Adrenal gland (tissue), 12 donors: ENCODE measurements around the gene CD79A. TPM values are rescaled to one million over a fixed set of nuclear protein-coding genes. Genes with fewer than 3 reads are reported as not detected.

ENCODE experiments used
- DNase-seq, 7 donors: peaks; one replicate each; pipeline ENCODE4 v3.0.0-alpha.2; 2019 to 2020
- H3K27ac ChIP-seq, 5 donors: fragments of 200-600 bp; sonication (generic) in 4 of 5; 1 replicate in 3 of 5; 2 replicates in 2 of 5; pipeline versions ENCODE4 v1.5.1 to v1.8.0; 2016 to 2020; ENCODE audit warnings: mild to moderate bottlenecking in 1 of 5
- H3K27me3 ChIP-seq: fragments of 200-600 bp; 2 replicates; pipeline ENCODE4 v1.8.0; 2021
- H3K36me3 ChIP-seq, 2 donors: fragments of 200-600 bp; replicated peaks in 1 of 2; 1 replicate in 1 of 2; 2 replicates in 1 of 2; pipeline versions ENCODE4 v1.5.1 to v1.8.0; 2018 to 2022
- H3K4me1 ChIP-seq, 2 donors: fragments of 200-600 bp; replicated peaks in 1 of 2; 1 replicate in 1 of 2; 2 replicates in 1 of 2; pipeline versions ENCODE4 v1.5.1 to v1.8.0; 2018 to 2021
- H3K4me3 ChIP-seq, 4 donors: fragments of 200-600 bp; sonication (generic) in 3 of 4; one replicate each; pipeline ENCODE4 v1.5.1; 2016 to 2018
- H3K9me3 ChIP-seq, 3 donors: fragments of 200-600 bp; sonication (generic) in 1 of 3; replicated peaks in 1 of 3; 1 replicate in 2 of 3; 2 replicates in 1 of 3; pipeline versions ENCODE4 v1.5.1 to v1.8.0; 2016 to 2021
- POLR2A ChIP-seq, 2 donors: fragments of 450-650 bp; IDR thresholded peaks; one replicate each; pipeline ENCODE4 v1.6.1; 2017; ENCODE audit warnings: antibody characterized with exemption in 2 of 2, mild to moderate bottlenecking in 2 of 2, moderate library complexity in 1 of 2
- WGBS, 4 donors: extraction: QIAGEN DNeasy Blood & Tissue Kit in 2 of 4; methylation state at CpG; one replicate each; pipeline versions ENCODE4 v1.1.5 to v1.1.7; 2013 to 2017; 5-methylcytosine and 5-hydroxymethylcytosine counted together
- intact Hi-C, 2 donors: fragments of 100-400 bp; cut with DNase I; formaldehyde crosslinking; loops; one replicate each; pipeline versions ENCODE4 v1.14.1 to v1.15.0; 2022 to 2023
- polyA plus RNA-seq, 3 donors: library from polyadenylated mRNA; stranded (reverse); fragments of 200-250 nt in 2 of 3; fragments of 350-450 nt in 1 of 3; fragmentation: Illumina TruSeq in 1 of 3; extraction: RNeasy Lipid Tissue Mini Kit (QIAGEN cat#74804) in 1 of 3; gene quantifications; one replicate each; pipeline ENCODE4 v1.2.3, GENCODE V29; 2013 to 2014
- total RNA-seq, 9 donors: library from RNA; depleted of rRNA in 4 of 9; stranded (reverse); fragments of >200 nt in 4 of 9; fragments of 120-200 nt in 1 of 9; fragmentation: NEBNext Ultra II Directional in 1 of 9; extraction: Animal tissue kit (Norgen Biotek cat#: 25700) in 1 of 9; gene quantifications; one replicate each; pipeline versions ENCODE4 v1.1.0 to v1.2.4, GENCODE V29; 2013 to 2023
- TF ChIP-seq, protein P1 (sequence below), 6 experiments: fragments of 450-650 bp in 4 of 6; fragments of 200-600 bp in 2 of 6; sonication (generic) in 1 of 6; IDR thresholded peaks; 1 replicate in 5 of 6; 2 replicates in 1 of 6; pipeline versions ENCODE4 v1.5.1 to v1.8.0; 2016 to 2021; ENCODE audit warnings: antibody characterized with exemption in 6 of 6, mild to moderate bottlenecking in 2 of 6, moderate library complexity in 1 of 6
- donor health status: healthy with polysubstance abuse.
- donor health status: Bipolar disorder and iron deficiency.
- donor health status: DM: yes; HTN: yes; CAD: no.
- donor health status: DM: no; HTN: no; CAD: no.
- donor health status: DM: no; HTN: no; CAD: no.
- donor health status: DM: yes; HTN: yes; CAD: no.

Gene CD79A
- total and polyA plus RNA-seq, 12 donors = 0.28 to 6.2 (median 0.50) TPM; not detected in 3

DNA sequence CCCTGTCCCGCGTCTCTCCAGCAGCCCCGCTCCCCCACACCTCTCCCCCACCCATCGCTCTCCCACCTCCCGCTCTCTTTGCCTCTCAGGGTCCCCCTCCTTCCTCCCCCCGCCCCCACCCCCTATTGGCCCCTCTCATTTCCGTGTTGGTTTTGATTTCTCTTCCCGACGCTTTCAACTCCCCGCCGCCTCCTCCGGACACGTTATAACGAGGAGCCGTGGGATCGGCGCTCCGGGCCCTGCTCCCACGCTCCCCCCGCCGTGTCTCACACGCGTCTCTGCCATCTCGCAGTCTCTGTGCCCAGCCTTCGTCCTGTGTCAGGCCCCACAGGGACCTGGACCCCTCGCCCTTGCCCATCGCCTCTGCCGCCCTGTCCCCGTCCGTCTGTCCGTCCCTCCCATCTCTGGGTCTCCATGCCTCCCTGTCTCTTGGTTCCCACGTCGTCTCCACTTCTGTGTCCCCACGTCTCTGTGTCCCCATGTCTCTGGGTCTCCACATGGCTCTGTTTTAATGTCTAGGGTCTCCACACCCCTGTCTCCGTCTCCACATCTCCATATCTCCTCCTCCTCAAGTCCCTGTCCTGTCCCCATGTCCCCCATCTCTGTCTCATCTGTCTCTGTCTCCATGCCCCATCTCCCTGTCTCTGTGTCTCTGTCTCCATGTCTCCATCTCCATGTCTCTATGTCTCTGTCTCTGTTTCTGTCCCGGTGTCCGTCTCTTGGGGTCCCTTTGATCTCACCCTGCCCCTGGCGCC lies 38.1 kb downstream of the CD79A start:
- TF ChIP-seq, protein P1, sequence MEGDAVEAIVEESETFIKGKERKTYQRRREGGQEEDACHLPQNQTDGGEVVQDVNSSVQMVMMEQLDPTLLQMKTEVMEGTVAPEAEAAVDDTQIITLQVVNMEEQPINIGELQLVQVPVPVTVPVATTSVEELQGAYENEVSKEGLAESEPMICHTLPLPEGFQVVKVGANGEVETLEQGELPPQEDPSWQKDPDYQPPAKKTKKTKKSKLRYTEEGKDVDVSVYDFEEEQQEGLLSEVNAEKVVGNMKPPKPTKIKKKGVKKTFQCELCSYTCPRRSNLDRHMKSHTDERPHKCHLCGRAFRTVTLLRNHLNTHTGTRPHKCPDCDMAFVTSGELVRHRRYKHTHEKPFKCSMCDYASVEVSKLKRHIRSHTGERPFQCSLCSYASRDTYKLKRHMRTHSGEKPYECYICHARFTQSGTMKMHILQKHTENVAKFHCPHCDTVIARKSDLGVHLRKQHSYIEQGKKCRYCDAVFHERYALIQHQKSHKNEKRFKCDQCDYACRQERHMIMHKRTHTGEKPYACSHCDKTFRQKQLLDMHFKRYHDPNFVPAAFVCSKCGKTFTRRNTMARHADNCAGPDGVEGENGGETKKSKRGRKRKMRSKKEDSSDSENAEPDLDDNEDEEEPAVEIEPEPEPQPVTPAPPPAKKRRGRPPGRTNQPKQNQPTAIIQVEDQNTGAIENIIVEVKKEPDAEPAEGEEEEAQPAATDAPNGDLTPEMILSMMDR (IDR thresholded peaks at IDR 0.05) = no peak
- TF ChIP-seq POLR2A (IDR thresholded peaks at IDR 0.05) = no peak
- peaks cover 26% of the 10 kb centered on the region for H3K27me3 ChIP-seq
- no peak overlapping the region for H3K4me3 ChIP-seq
- H3K4me1 ChIP-seq = no peaks in the 10 kb centered on the region
- H3K36me3 ChIP-seq = no peaks in the 10 kb centered on the region
- intact Hi-C loops = no loop called here
- no peak for DNase-seq
- 3 to 5% (median 3%) methylated on average over 31 to 38 of the region's 38 CpGs for WGBS, 4 donors
- no peaks in the 10 kb centered on the region for H3K9me3 ChIP-seq
- no peak overlapping the region for H3K27ac ChIP-seq

DNA sequence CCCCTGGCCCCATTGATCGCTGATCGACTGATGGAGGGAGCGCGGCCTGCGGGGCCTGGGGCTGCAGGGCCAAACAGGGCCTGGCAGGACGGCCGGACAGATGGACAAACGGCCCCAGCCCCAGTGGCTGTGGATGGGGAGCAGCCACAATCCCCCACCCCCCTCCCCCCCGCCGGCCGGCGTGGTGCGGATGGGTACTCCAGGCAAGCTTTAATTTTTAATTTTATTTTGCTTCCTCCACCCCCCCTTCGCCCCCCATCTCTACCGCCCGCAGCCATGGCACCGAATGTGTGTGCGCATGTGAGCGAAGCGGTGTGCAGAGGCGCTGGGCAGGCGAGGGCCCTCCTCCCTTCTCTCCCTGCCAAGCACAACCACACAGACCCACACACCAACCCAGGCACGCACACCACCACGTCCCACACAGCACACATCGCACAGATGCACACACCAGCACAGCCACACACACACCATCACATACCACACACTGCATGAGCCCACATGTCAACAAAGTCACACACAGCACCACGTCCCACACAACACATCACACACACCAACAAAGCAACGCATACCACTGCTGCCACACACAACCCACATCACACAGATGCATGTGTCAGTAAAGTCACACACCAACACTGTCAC lies 38.8 kb downstream of the CD79A start:
- Histone ChIP-seq H3K9me3 (no peaks in the 10 kb centered on the region), H3K4me3 (no peak overlapping the region), H3K27me3 (peaks cover 30% of the 10 kb centered on the region), H3K4me1 (no peaks in the 10 kb centered on the region), H3K36me3 (no peaks in the 10 kb centered on the region), H3K27ac (no peak overlapping the region)
- 21 to 28% (median 25%) methylated on average over 12 to 27 of the region's 27 CpGs for WGBS, 4 donors
- no peak for DNase-seq
- intact Hi-C loops = no loop called here
- TF ChIP-seq, protein P1 (IDR thresholded peaks at IDR 0.05) = no peak
- TF ChIP-seq POLR2A (IDR thresholded peaks at IDR 0.05) = no peak

DNA sequence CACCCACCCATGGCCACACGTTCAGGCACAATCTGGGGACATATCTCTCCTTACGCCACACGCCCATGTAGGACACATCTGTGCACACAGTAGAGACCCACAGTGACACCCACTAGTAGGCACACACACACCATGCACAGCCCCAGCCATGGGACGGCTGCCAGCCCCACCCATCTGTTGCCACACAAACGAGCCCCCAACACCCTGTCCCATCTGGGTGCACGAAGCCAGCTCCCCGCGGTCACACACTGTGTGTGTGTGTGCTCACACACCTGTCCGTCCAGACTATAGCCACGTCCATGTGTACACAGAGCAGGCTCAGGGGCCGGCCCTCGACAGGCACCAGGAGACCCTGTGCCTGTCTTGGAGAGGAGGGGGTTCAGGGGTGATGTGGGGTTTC lies 40.6 kb downstream of the CD79A start:
- H3K36me3 ChIP-seq = no peaks in the 10 kb centered on the region
- H3K27me3 ChIP-seq = peaks cover 39% of the 10 kb centered on the region
- H3K4me1 ChIP-seq = no peaks in the 10 kb centered on the region
- WGBS, 4 donors = 29 to 63% (median 56%) methylated on average over 5 to 12 of the region's 12 CpGs
- TF ChIP-seq, protein P1 (IDR thresholded peaks at IDR 0.05) = no peak
- TF ChIP-seq POLR2A (IDR thresholded peaks at IDR 0.05) = no peak
- no peak for DNase-seq
- H3K4me3 ChIP-seq = no peak overlapping the region
- no peak overlapping the region for H3K27ac ChIP-seq
- intact Hi-C loops = no loop called here
- no peaks in the 10 kb centered on the region for H3K9me3 ChIP-seq

DNA sequence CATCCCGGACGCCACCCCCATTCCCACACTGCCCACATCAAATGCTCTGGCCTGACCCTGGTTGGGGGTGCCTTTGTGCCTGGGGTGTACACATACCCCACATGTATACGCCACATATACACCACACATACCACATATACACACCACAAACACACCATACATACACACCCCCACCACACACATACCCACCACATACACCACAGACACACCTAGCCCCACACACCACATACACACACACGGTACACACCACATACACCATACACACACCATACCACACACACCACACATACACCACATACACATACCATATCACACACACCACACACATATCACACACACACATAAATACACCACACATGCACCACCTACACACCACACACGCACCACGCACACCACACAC lies 41.0 kb downstream of the CD79A start:
- TF ChIP-seq, protein P1 (IDR thresholded peaks at IDR 0.05) = no peak
- TF ChIP-seq POLR2A (IDR thresholded peaks at IDR 0.05) = no peak
- Histone ChIP-seq H3K4me1 (no peaks in the 10 kb centered on the region), H3K36me3 (no peaks in the 10 kb centered on the region), H3K27me3 (peaks cover 43% of the 10 kb centered on the region), H3K9me3 (no peaks in the 10 kb centered on the region), H3K4me3 (no peak overlapping the region), H3K27ac (no peak overlapping the region)
- 74 to 84% (median 80%) methylated on average over 4 to 6 of the region's 6 CpGs for WGBS, 4 donors
- DNase-seq = no peak
- intact Hi-C loops = no loop called here
